Measurements from ENCODE around the gene IP6K1.
"Not testable (repeated sequence)": the region's sequence is repeated elsewhere in the genome, so short reads cannot be mapped to it uniquely, and the experiment has no call there.

DNA sequence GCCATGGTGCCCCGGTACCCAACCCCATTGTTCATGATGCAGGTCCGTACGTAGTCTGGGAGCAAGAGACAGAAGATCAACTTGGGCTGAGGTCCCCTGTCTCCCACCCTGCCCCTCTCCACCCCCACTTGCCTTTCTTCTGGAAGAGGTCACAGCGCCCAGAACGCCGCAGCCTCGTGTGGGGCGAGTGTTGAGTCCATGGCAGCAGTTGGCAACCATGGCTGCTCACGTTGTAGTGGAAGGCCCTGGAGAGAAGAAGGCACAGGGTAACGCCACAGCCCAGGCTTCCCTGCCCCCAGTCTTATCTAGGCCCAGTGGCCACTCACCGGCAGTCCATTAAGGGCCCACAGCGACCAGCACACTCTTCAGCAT lies 98.9 kb downstream of the IP6K1 start:
- TF ChIP-seq, protein P1, sequence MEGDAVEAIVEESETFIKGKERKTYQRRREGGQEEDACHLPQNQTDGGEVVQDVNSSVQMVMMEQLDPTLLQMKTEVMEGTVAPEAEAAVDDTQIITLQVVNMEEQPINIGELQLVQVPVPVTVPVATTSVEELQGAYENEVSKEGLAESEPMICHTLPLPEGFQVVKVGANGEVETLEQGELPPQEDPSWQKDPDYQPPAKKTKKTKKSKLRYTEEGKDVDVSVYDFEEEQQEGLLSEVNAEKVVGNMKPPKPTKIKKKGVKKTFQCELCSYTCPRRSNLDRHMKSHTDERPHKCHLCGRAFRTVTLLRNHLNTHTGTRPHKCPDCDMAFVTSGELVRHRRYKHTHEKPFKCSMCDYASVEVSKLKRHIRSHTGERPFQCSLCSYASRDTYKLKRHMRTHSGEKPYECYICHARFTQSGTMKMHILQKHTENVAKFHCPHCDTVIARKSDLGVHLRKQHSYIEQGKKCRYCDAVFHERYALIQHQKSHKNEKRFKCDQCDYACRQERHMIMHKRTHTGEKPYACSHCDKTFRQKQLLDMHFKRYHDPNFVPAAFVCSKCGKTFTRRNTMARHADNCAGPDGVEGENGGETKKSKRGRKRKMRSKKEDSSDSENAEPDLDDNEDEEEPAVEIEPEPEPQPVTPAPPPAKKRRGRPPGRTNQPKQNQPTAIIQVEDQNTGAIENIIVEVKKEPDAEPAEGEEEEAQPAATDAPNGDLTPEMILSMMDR (IDR thresholded peaks at IDR 0.05), result not testable (repeated sequence)
- TF ChIP-seq EZH2 (IDR thresholded peaks at IDR 0.05; ENCODE audit: borderline replicate concordance, insufficient read depth, low read depth, low read length, poor library complexity, severe bottlenecking), result not testable (repeated sequence)
